Tracheal epithelial cell (primary cell): ENCODE results near the gene FAM187B. TPM values are rescaled to one million over a fixed set of nuclear protein-coding genes. Genes with fewer than 3 reads are reported as not detected.

Experiments
- total RNA-seq: library from RNA; depleted of rRNA; stranded (reverse); fragments of >200 nt; gene quantifications from 2 replicates; pipeline ENCODE4 v1.2.1, GENCODE V29; 2014

Gene FAM187B
- total RNA-seq, result not detected in 2 replicates

GRCh38 chr19:35228177-35228930 is at the start of gene FAM187B:
TSS of gene FAM187B (minus strand) at chr19:35228739. CDS start at chr19:35228680, 59 bp downstream.

GRCh38 chr19:35268536-35269437 is 40.2 kb upstream of the FAM187B start, which contains the start of gene USF2:
TSS of gene USF2 (plus strand) at chr19:35268962. CDS start at chr19:35269102, 140 bp downstream.

GRCh38 chr19:35248310-35249145 is 20.0 kb upstream of the FAM187B start, which contains the start of gene LSR:
TSS of gene LSR (plus strand) at chr19:35249002. CDS start at chr19:35249023, 21 bp downstream.

Other genes starting within 250 kb of the FAM187B start
- 14.5 and 15.4 TPM in 2 replicates for gene GRAMD1A, start 228.4 kb downstream of the FAM187B start, total RNA-seq
- gene SCN1B, start 198.3 kb downstream of the FAM187B start, total RNA-seq, result 0.48 TPM in 1 of 2 replicates, not detected in the other
- 0.72 TPM in 1 of 2 replicates, not detected in the other for gene HPN, start 187.0 kb downstream of the FAM187B start, total RNA-seq
- 346 and 846 TPM in 2 replicates for gene FXYD3, start 112.9 kb downstream of the FAM187B start, total RNA-seq
- under 0.01 TPM in 1 of 2 replicates, not detected in the other for gene LGI4, start 93.7 kb downstream of the FAM187B start, total RNA-seq
- gene FXYD1, start 89.9 kb downstream of the FAM187B start, total RNA-seq, result not detected in 2 replicates
- not detected in 2 replicates for gene FXYD7, start 85.5 kb downstream of the FAM187B start, total RNA-seq
- 8.2 and 12.8 TPM in 2 replicates for gene FXYD5, start 74.0 kb downstream of the FAM187B start, total RNA-seq
- 45.0 and 50.6 TPM in 2 replicates for gene LSR, start 20.3 kb upstream of the FAM187B start, total RNA-seq
- 41.4 and 53.7 TPM in 2 replicates for gene USF2, start 40.2 kb upstream of the FAM187B start, total RNA-seq
- gene HAMP, start 53.8 kb upstream of the FAM187B start, total RNA-seq, result under 0.01 TPM in 1 of 2 replicates, not detected in the other
- not detected in 2 replicates for gene MAG, start 63.4 kb upstream of the FAM187B start, total RNA-seq
- gene CD22, start 100.4 kb upstream of the FAM187B start, total RNA-seq, result not detected in 2 replicates
- gene FFAR1, start 119.2 kb upstream of the FAM187B start, total RNA-seq, result under 0.01 TPM in 1 of 2 replicates, not detected in the other
- not detected in 2 replicates for gene FFAR3, start 129.7 kb upstream of the FAM187B start, total RNA-seq
- gene GPR42, start 142.3 kb upstream of the FAM187B start, total RNA-seq, result not detected in 2 replicates
- 0.24 TPM in 1 of 2 replicates, not detected in the other for gene FFAR2, start 219.5 kb upstream of the FAM187B start, total RNA-seq